Measurements from ENCODE around the gene SEC14L2. TPM values are rescaled to one million over a fixed set of nuclear protein-coding genes. Genes with fewer than 3 reads are reported as not detected.

SEC14L2 gene
- total RNA-seq, 1 donor from 2014 or later = 3.0 TPM

DNA sequence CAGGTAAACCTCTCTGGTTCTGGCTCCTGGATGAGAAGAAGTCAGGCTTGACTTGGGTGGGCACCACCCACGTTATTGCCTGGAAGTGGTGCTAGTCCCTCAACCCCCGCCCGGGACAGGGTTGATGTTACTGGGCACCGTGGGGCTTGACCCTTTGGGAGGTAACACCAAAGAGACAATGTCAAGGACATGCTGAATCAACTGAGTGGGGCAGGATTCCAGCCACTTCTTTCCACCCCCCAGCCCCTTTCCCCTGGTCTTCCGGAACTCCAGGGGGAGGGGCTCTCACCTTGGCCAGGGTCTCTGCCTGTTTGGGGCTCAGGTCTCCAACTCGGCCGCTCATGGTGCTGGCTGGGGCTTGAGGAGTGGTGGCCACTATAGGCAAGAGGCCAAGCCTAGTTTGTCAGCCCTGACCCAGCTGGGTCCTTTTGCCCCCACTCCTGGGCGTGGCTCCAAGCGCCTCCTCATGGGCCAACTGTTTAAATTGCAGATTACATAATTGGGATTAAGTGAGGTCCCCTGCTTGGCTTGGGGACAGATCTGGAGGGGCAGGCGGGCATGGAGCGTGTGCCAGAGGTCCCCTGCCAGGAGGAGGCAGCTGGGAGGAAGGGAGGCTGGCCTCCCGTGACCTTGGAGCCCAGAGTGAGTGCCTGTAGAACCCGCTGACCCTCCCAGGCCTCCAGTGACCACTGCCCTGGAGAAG, 74.9 kb downstream of the SEC14L2 start, which contains the start of gene SEC14L3:
SEC14L3 (minus strand) TSS at position 402 of the 703 bp plus-strand sequence; CDS start at position 343, 59 bp downstream.
- no peak for DNase-seq (ENCODE audit: low spot score in 2 of 2)
- Histone ChIP-seq H3K4me1 (no peaks in the 10 kb centered on the region), H3K9me3 (no peaks in the 10 kb centered on the region), H3K27me3 (no peaks in the 10 kb centered on the region), H3K36me3 (no peaks in the 10 kb centered on the region), H3K4me3 (no peak within 1 kb of the TSS), H3K27ac (no peak within 1 kb of the TSS)
- TF ChIP-seq, protein P1, sequence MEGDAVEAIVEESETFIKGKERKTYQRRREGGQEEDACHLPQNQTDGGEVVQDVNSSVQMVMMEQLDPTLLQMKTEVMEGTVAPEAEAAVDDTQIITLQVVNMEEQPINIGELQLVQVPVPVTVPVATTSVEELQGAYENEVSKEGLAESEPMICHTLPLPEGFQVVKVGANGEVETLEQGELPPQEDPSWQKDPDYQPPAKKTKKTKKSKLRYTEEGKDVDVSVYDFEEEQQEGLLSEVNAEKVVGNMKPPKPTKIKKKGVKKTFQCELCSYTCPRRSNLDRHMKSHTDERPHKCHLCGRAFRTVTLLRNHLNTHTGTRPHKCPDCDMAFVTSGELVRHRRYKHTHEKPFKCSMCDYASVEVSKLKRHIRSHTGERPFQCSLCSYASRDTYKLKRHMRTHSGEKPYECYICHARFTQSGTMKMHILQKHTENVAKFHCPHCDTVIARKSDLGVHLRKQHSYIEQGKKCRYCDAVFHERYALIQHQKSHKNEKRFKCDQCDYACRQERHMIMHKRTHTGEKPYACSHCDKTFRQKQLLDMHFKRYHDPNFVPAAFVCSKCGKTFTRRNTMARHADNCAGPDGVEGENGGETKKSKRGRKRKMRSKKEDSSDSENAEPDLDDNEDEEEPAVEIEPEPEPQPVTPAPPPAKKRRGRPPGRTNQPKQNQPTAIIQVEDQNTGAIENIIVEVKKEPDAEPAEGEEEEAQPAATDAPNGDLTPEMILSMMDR (IDR thresholded peaks at IDR 0.05) = no peak
- intact Hi-C loops (cut with DNase I) = no loop called here

GRCh38 chr22:30472994-30473720, 76.3 kb downstream of the SEC14L2 start:
- intact Hi-C loops (cut with DNase I) = no loop called here
- Histone ChIP-seq H3K9me3 (no peaks in the 10 kb centered on the region), H3K36me3 (no peaks in the 10 kb centered on the region), H3K4me1 (no peaks in the 10 kb centered on the region), H3K4me3 (no peak overlapping the region), H3K27ac (no peak overlapping the region), H3K27me3 (no peaks in the 10 kb centered on the region)
- no peak for DNase-seq (ENCODE audit: low spot score in 2 of 2)
- TF ChIP-seq, protein P1 (IDR thresholded peaks at IDR 0.05) = no peak

DNA sequence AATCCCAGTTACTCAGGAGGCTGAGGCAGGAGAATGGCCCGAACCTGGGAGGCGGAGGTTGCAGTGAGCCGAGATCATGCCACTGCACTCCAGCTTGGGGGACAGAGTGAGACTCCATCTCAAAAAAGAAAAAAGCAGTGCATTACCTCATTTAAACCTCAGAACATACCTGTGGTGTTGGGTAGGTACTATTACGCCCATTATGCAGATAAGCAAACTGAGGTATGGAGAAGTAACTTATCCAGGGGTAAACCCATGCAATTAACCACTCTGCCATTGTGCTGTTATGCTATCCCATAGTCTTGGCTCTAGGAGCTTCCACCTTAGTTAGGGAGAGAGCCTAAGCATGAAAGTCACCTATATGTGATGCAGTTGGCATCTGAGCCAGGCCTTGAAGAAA, 77.3 kb downstream of the SEC14L2 start:
- Histone ChIP-seq H3K36me3 (no peaks in the 10 kb centered on the region), H3K9me3 (no peaks in the 10 kb centered on the region), H3K27ac (no peak overlapping the region), H3K4me1 (no peaks in the 10 kb centered on the region), H3K4me3 (no peak overlapping the region), H3K27me3 (no peaks in the 10 kb centered on the region)
- intact Hi-C loops (cut with DNase I) = no loop called here
- DNase-seq (ENCODE audit: low spot score in 2 of 2) = no peak
- TF ChIP-seq, protein P1 (IDR thresholded peaks at IDR 0.05) = no peak

Other genes starting within 250 kb of the SEC14L2 start
- gene LIF, start 150.3 kb upstream of the SEC14L2 start, total RNA-seq = not detected
- not detected for gene OSM, start 130.2 kb upstream of the SEC14L2 start, total RNA-seq
- 55.9 TPM for gene CASTOR1, start 107.5 kb upstream of the SEC14L2 start, total RNA-seq
- 107 TPM for gene TBC1D10A, start 70.1 kb upstream of the SEC14L2 start, total RNA-seq
- gene SF3A1, start 40.1 kb upstream of the SEC14L2 start, total RNA-seq = 92.9 TPM
- 7.0 TPM for gene CCDC157, start 40.0 kb upstream of the SEC14L2 start, total RNA-seq
- gene RNF215, start 9.6 kb upstream of the SEC14L2 start, total RNA-seq = 6.7 TPM
- gene MTFP1, start 28.8 kb downstream of the SEC14L2 start, total RNA-seq = 4.5 TPM
- not detected for gene SEC14L3, start 75.0 kb downstream of the SEC14L2 start, total RNA-seq
- not detected for gene SEC14L4, start 108.7 kb downstream of the SEC14L2 start, total RNA-seq
- gene SEC14L6, start 149.7 kb downstream of the SEC14L2 start, total RNA-seq = not detected
- not detected for gene GAL3ST1, start 177.6 kb downstream of the SEC14L2 start, total RNA-seq
- 24.7 TPM for gene PES1, start 194.9 kb downstream of the SEC14L2 start, total RNA-seq
- gene TCN2, start 210.2 kb downstream of the SEC14L2 start, total RNA-seq = 56.8 TPM
- gene SLC35E4, start 238.8 kb downstream of the SEC14L2 start, total RNA-seq = 38.1 TPM